H9 (cell line): Measurements from ENCODE around the gene AKT1. TPM values are rescaled to one million over a fixed set of nuclear protein-coding genes. Genes with fewer than 3 reads are reported as not detected.

ENCODE experiments used
- DNase-seq: peaks from one replicate; pipeline ENCODE4 v3.0.0-alpha.2; 2017
- H2AFZ ChIP-seq: one replicate; pipeline ENCODE4 v1.6.1; 2013; ENCODE audit warnings: mild to moderate bottlenecking, low read length, control low read depth, moderate library complexity
- H2AK5ac ChIP-seq: 2 replicates; pipeline ENCODE4 v1.6.1; 2013; ENCODE audit warnings: low read length, control low read depth, mixed read lengths; ENCODE audit not compliant: insufficient read length
- H2BK120ac ChIP-seq: one replicate; pipeline ENCODE4 v1.6.1; 2013; ENCODE audit warnings: low read depth, mild to moderate bottlenecking, low read length, control low read depth, inconsistent platforms; ENCODE audit not compliant: poor library complexity, severe bottlenecking
- H2BK12ac ChIP-seq: 2 replicates; pipeline ENCODE4 v1.6.1; 2013; ENCODE audit warnings: low read length, control low read depth, mixed read lengths, low read depth; ENCODE audit not compliant: insufficient read length
- H2BK15ac ChIP-seq: 2 replicates; pipeline ENCODE4 v1.6.1; 2013; ENCODE audit warnings: low read depth, low read length, control low read depth
- H2BK20ac ChIP-seq: one replicate; pipeline ENCODE4 v1.6.1; 2013; ENCODE audit warnings: low read depth, mild to moderate bottlenecking, low read length, control low read depth, inconsistent platforms; ENCODE audit not compliant: poor library complexity, severe bottlenecking
- H2BK5ac ChIP-seq: 2 replicates; pipeline ENCODE4 v1.6.1; 2013; ENCODE audit warnings: low read length, control low read depth, mixed read lengths; ENCODE audit not compliant: insufficient read length
- H3K14ac ChIP-seq: 2 replicates; pipeline ENCODE4 v1.6.1; 2013; ENCODE audit warnings: low read length, control low read depth; ENCODE audit not compliant: insufficient read depth
- H3K18ac ChIP-seq: 2 replicates; pipeline ENCODE4 v1.6.1; 2013; ENCODE audit warnings: low read depth, mild to moderate bottlenecking, mixed read lengths, low read length, control low read depth; ENCODE audit not compliant: insufficient read length
- H3K23ac ChIP-seq: 2 replicates; pipeline ENCODE4 v1.6.1; 2013; ENCODE audit warnings: low read length, control low read depth, mixed read lengths, low read depth; ENCODE audit not compliant: insufficient read length
- H3K23me2 ChIP-seq: 2 replicates; pipeline ENCODE4 v1.6.1; 2013; ENCODE audit warnings: low read depth, mild to moderate bottlenecking, mixed read lengths, low read length, control low read depth; ENCODE audit not compliant: insufficient read length, poor library complexity, severe bottlenecking
- H3K27ac ChIP-seq: 2 replicates; pipeline ENCODE4 v1.5.1; 2013; ENCODE audit warnings: low read length, control low read depth, mixed read lengths, low read depth; ENCODE audit not compliant: insufficient read length
- H3K27me3 ChIP-seq: 2 replicates; pipeline ENCODE4 v1.6.1; 2013; ENCODE audit warnings: low read length, control low read depth, inconsistent platforms; ENCODE audit not compliant: insufficient read depth
- H3K4ac ChIP-seq: 2 replicates; pipeline ENCODE4 v1.6.1; 2013; ENCODE audit warnings: low read depth, mild to moderate bottlenecking, control low read depth, inconsistent platforms, low read length, moderate library complexity
- H3K4me1 ChIP-seq: 2 replicates; pipeline ENCODE4 v1.6.1; 2013; ENCODE audit warnings: low read length, control low read depth, inconsistent platforms; ENCODE audit not compliant: insufficient read depth
- H3K4me2 ChIP-seq: 2 replicates; pipeline ENCODE4 v1.6.1; 2013; ENCODE audit warnings: low read length, control low read depth, mixed read lengths; ENCODE audit not compliant: insufficient read length, insufficient read depth
- H3K56ac ChIP-seq: 2 replicates; pipeline ENCODE4 v1.6.1; 2013; ENCODE audit warnings: low read depth, mild to moderate bottlenecking, mixed read lengths, low read length, control low read depth; ENCODE audit not compliant: insufficient read length
- H3K79me1 ChIP-seq: 2 replicates; pipeline ENCODE4 v1.6.1; 2013; ENCODE audit warnings: low read depth, mild to moderate bottlenecking, moderate library complexity, low read length, control low read depth, inconsistent platforms; ENCODE audit not compliant: insufficient read depth, poor library complexity, severe bottlenecking
- H3K79me2 ChIP-seq: 2 replicates; pipeline ENCODE4 v1.6.1; 2013; ENCODE audit warnings: low read length, control low read depth, inconsistent platforms; ENCODE audit not compliant: insufficient read depth
- H3K9ac ChIP-seq: 2 replicates; pipeline ENCODE4 v1.6.1; 2013; ENCODE audit warnings: low read length, control low read depth, mixed read lengths; ENCODE audit not compliant: insufficient read length; ENCODE audit errors: extremely low read depth
- H3K9me3 ChIP-seq: one replicate; pipeline ENCODE4 v1.6.1; 2013; ENCODE audit warnings: low read depth, low read length, inconsistent platforms; ENCODE audit not compliant: control insufficient read depth
- H3T11ph ChIP-seq: one replicate; pipeline ENCODE4 v1.6.1; 2013; ENCODE audit warnings: mild to moderate bottlenecking, low read length, control low read depth, inconsistent platforms
- H4K20me1 ChIP-seq: one replicate; pipeline ENCODE4 v1.6.1; 2013; ENCODE audit not compliant: control insufficient read depth, insufficient read length, insufficient read depth
- H4K5ac ChIP-seq: 2 replicates; pipeline ENCODE4 v1.6.1; 2013; ENCODE audit warnings: low read depth, mild to moderate bottlenecking, mixed read lengths, low read length, control low read depth; ENCODE audit not compliant: insufficient read length
- H4K8ac ChIP-seq: replicated peaks from 2 replicates; pipeline ENCODE4 v1.6.1; 2013; ENCODE audit warnings: low read length, control low read depth, mixed read lengths, low read depth; ENCODE audit not compliant: insufficient read length
- H4K91ac ChIP-seq: 2 replicates; pipeline ENCODE4 v1.6.1; 2013; ENCODE audit warnings: low read depth, mild to moderate bottlenecking, moderate library complexity, mixed read lengths, low read length, control low read depth; ENCODE audit not compliant: insufficient read length
- H3K27ac Mint-ChIP-seq, 3 experiments: 2 replicates in 2 of 3; 3 replicates in 1 of 3; pipeline ENCODE4 v1.8.0; 2020 to 2021; ENCODE audit warnings: mixed read lengths in 3 of 3, mild to moderate bottlenecking in 1 of 3, moderate library complexity in 1 of 3
- H3K27me3 Mint-ChIP-seq: 2 replicates; pipeline ENCODE4 v1.8.0; 2021; ENCODE audit warnings: low read depth, mild to moderate bottlenecking, moderate library complexity, mixed read lengths
- H3K36me3 Mint-ChIP-seq, 3 experiments: 2 replicates in 2 of 3; 3 replicates in 1 of 3; pipeline ENCODE4 v1.8.0; 2020 to 2021; ENCODE audit warnings: low read depth in 3 of 3, mixed read lengths in 3 of 3; ENCODE audit not compliant: insufficient read depth in 1 of 3
- H3K4me1 Mint-ChIP-seq, 2 experiments: 2 replicates each; pipeline ENCODE4 v1.8.0; 2020; ENCODE audit warnings: mixed read lengths in 2 of 2
- H3K4me3 Mint-ChIP-seq, 2 experiments: 2 replicates in 1 of 2; 3 replicates in 1 of 2; pipeline ENCODE4 v1.8.0; 2020 to 2021; ENCODE audit warnings: mild to moderate bottlenecking in 2 of 2, mixed read lengths in 2 of 2, moderate library complexity in 1 of 2
- H3K9me3 Mint-ChIP-seq, 2 experiments: 2 replicates in 1 of 2; 3 replicates in 1 of 2; pipeline ENCODE4 v1.8.0; 2020; ENCODE audit warnings: mild to moderate bottlenecking in 2 of 2, mixed read lengths in 2 of 2, moderate library complexity in 1 of 2
- WGBS: extraction: QIAGEN DNeasy Blood & Tissue Kit; methylation state at CpG from one replicate; pipeline ENCODE4 v1.1.7; 2013; ENCODE audit warnings: missing lambda C conversion rate, low lambda C conversion rate, mixed read lengths; ENCODE audit not compliant: insufficient read length; ENCODE audit errors: extremely low coverage; 5-methylcytosine and 5-hydroxymethylcytosine counted together
- total RNA-seq: library from RNA; stranded (reverse); gene quantifications from 2 replicates; pipeline ENCODE4 v1.2.1, GENCODE V29; 2021
- TF ChIP-seq, protein P1 (sequence below): fragments of 200-600 bp; sonication (generic); conservative IDR thresholded peaks from 3 replicates; pipeline ENCODE4 v1.8.0; 2021; ENCODE audit warnings: antibody characterized with exemption, mild to moderate bottlenecking

The AKT1 gene
- total RNA-seq, 1 experiment from 2014 or later: 101 TPM

DNA sequence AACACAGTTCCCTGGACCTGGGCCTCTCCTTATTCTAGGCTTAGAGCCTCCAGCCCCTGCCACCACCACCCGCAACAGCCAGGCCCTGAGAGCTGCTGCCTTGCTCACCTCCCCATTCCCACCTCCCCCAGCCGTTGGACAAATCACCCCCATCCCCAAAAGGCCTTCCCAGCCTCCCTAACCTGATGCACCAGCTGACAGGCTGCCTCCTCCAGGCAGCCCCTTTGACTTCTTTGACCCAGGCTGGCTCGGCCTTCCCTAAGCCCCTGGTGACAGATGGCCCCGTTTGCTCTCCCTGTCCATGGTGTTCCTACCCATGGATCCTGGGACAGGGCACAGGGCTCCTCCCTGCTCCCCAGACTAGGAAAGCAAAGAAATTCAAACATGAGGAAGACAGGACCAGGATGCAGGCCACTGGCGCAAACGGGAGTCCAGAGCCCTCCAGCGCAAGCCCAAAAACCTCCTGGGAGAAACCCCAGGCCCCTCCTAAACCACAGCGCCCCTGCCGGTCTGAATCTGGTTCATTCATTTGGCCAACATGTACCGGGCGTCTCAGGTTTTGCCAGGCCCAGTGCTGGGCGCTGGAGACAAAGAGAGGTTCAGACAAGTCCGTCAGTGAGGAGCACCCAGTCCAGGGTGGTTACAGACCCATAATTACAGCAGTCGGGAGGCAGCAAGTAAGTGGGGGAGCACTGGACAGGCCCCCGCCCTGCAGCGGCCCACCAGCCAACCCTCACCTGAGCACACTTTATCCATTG lies 2.4 kb downstream of the AKT1 start:
- Histone ChIP-seq H3T11ph (no peak overlapping the region), H3K79me2 (no peaks in the 10 kb centered on the region; the same call in 1 of the 2 replicates), H2BK20ac (no peak overlapping the region), H2BK120ac (no peak overlapping the region), H4K91ac (no peak overlapping the region), H3K9ac (no peak overlapping the region), H3K56ac (no peak overlapping the region), H2BK5ac (no peak overlapping the region), H2BK15ac (no peak overlapping the region), H3K4me2 (no peak overlapping the region), H3K23me2 (peaks cover 8% of the 10 kb centered on the region), H4K20me1 (no peaks in the 10 kb centered on the region), H3K27ac (no peak overlapping the region), H3K4ac (no peak overlapping the region), H2AFZ (no peak overlapping the region), H3K9me3 (no peaks in the 10 kb centered on the region), H3K27me3 (peaks cover 5% of the 10 kb centered on the region; the same call in 1 of the 2 replicates), H4K5ac (no peak overlapping the region), H3K14ac (no peak overlapping the region), H3K4me1 (peaks cover 6% of the 10 kb centered on the region; the same call in 1 of the 2 replicates), H2BK12ac (no peak overlapping the region), H4K8ac (no peak overlapping the region), H3K23ac (no peak overlapping the region), H3K79me1 (peaks cover 3% of the 10 kb centered on the region), H2AK5ac (no peak overlapping the region), H3K18ac (no peak overlapping the region)
- Mint-ChIP-seq H3K27ac (no peak overlapping the region; a peak in 2 of 7 replicates), H3K9me3 (no peaks in the 10 kb centered on the region), H3K4me1 (peaks cover 23 to 44% of the 10 kb centered on the region in 2 experiments), H3K4me3 (peak overlapping the region; percentile 75 to 89), H3K27me3 (peaks cover 23% of the 10 kb centered on the region), H3K36me3 (peaks cover 6 to 19% (median 16%) of the 10 kb centered on the region in 3 experiments; a peak in 6 of 7 replicates)
- no CpG with 5 or more reads among the region's 16 CpGs for WGBS
- TF ChIP-seq, protein P1, sequence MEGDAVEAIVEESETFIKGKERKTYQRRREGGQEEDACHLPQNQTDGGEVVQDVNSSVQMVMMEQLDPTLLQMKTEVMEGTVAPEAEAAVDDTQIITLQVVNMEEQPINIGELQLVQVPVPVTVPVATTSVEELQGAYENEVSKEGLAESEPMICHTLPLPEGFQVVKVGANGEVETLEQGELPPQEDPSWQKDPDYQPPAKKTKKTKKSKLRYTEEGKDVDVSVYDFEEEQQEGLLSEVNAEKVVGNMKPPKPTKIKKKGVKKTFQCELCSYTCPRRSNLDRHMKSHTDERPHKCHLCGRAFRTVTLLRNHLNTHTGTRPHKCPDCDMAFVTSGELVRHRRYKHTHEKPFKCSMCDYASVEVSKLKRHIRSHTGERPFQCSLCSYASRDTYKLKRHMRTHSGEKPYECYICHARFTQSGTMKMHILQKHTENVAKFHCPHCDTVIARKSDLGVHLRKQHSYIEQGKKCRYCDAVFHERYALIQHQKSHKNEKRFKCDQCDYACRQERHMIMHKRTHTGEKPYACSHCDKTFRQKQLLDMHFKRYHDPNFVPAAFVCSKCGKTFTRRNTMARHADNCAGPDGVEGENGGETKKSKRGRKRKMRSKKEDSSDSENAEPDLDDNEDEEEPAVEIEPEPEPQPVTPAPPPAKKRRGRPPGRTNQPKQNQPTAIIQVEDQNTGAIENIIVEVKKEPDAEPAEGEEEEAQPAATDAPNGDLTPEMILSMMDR: peak; percentile 60
- peak; percentile 63 for DNase-seq
